GM18526 (cell line): ENCODE data around the gene KCNH8.

Source experiments
- POLR2A ChIP-seq: IDR thresholded peaks from 3 replicates; pipeline ENCODE4 v1.6.1; 2011; ENCODE audit not compliant: insufficient read length; ENCODE audit errors: extremely low read depth

Gene KCNH8

GRCh38 chr3:19147905-19148767 lies at the start of gene KCNH8:
Gene KCNH8 (plus strand): TSS chr3:19148510. CDS start chr3:19148720, 210 bp downstream.
- no peak for TF ChIP-seq POLR2A

- TF ChIP-seq POLR2A, result no peak
These were observed 44.8 kb upstream of the KCNH8 start for GRCh38 chr3:19103510-19103909.

- no peak for TF ChIP-seq POLR2A
These were observed 43.9 kb upstream of the KCNH8 start for GRCh38 chr3:19104459-19104858.

- no peak for TF ChIP-seq POLR2A
These were observed 42.5 kb upstream of the KCNH8 start for GRCh38 chr3:19105826-19106225.

- no peak for TF ChIP-seq POLR2A
These were observed 42.0 kb upstream of the KCNH8 start for GRCh38 chr3:19106307-19106706.

GRCh38 chr3:19107719-19108118 lies 40.6 kb upstream of the KCNH8 start:
- TF ChIP-seq POLR2A, result no peak

GRCh38 chr3:19110335-19110895 lies 37.9 kb upstream of the KCNH8 start:
- TF ChIP-seq POLR2A, result no peak

GRCh38 chr3:19114461-19114860 lies 33.8 kb upstream of the KCNH8 start:
- TF ChIP-seq POLR2A, result no peak

- TF ChIP-seq POLR2A, result no peak
These were observed 32.1 kb upstream of the KCNH8 start for GRCh38 chr3:19116239-19116638.

- TF ChIP-seq POLR2A, result no peak
These were observed 23.6 kb upstream of the KCNH8 start for GRCh38 chr3:19124752-19125151.

- TF ChIP-seq POLR2A, result no peak
These were observed 8.4 kb upstream of the KCNH8 start for GRCh38 chr3:19139863-19140262.

- TF ChIP-seq POLR2A, result no peak
These were observed 1.3 kb upstream of the KCNH8 start for GRCh38 chr3:19146685-19147650.

GRCh38 chr3:19148768-19149091 lies 420 bp downstream of the KCNH8 start:
- no peak for TF ChIP-seq POLR2A

- no peak for TF ChIP-seq POLR2A
These were observed 1.1 kb downstream of the KCNH8 start for GRCh38 chr3:19149368-19149767.

- no peak for TF ChIP-seq POLR2A
These were observed 2.9 kb downstream of the KCNH8 start for GRCh38 chr3:19151171-19151570.
